ENCODE data around the gene ST3GAL5.

- TF ChIP-seq CTCF (IDR thresholded peaks at IDR 0.05) (no peak), POLR2A (IDR thresholded peaks at IDR 0.05) (no peak)
Measured at GRCh38 chr2:85902496-85902895, 13.7 kb upstream of the ST3GAL5 start.
